ENCODE data around the gene BMP3. TPM values are rescaled to one million over a fixed set of nuclear protein-coding genes. Genes with fewer than 3 reads are reported as not detected.

Gene BMP3
- total RNA-seq, 1 experiment from 2014 or later = not detected

- DNase-seq (ENCODE audit: low read depth, low spot score) (no peak), ATAC-seq (no peak)
- no peak overlapping the region for H3K9ac ChIP-seq (ENCODE audit: low read length)
- intact Hi-C loops (cut with micrococcal nuclease) = loop anchor here (10.0 kb wide), 2 partner anchors 834 to 1146 kb away; no protein-coding TSS in a partner anchor
- no peak overlapping the region for H3K4me3 ChIP-seq (replicated peaks in 1 of 2; ENCODE audit: low read depth in 1 of 2, low read length in 2 of 2)
- H4K20me1 ChIP-seq (ENCODE audit: insufficient read depth) = no peaks in the 10 kb centered on the region
- no peak overlapping the region for H2AFZ ChIP-seq (ENCODE audit: low read depth, low read length, poor library complexity, severe bottlenecking)
- RAD21 ChIA-PET (ENCODE audit: low non-redundant PET in 1 of 2, low total read pairs in 2 of 2, uncharacterized antibody in 2 of 2, unreplicated experiment in 2 of 2) = no interaction called here
- no peaks in the 10 kb centered on the region for H3K9me3 ChIP-seq (ENCODE audit: control insufficient read depth in 1 of 2, insufficient read depth in 1 of 2, low read depth in 1 of 2, low read length in 2 of 2)
- H3K27ac ChIP-seq (ENCODE audit: low read depth, low read length) = no peak overlapping the region
- no TSS peak for BruUV-seq (replicated peaks)
- H3K79me2 ChIP-seq (ENCODE audit: insufficient read depth, low read length) = no peaks in the 10 kb centered on the region
- no peaks in the 10 kb centered on the region for H3K4me1 ChIP-seq (ENCODE audit: control insufficient read depth in 1 of 2, insufficient read depth in 2 of 2, low read length in 2 of 2)
- POLR2A ChIA-PET = no interaction called here
- no peaks in the 10 kb centered on the region for H3K36me3 ChIP-seq (ENCODE audit: control insufficient read depth in 1 of 2, insufficient read depth in 2 of 2, low read length in 2 of 2)
- no peaks in the 10 kb centered on the region for H3K9me2 ChIP-seq (ENCODE audit: insufficient read depth)
- CTCF ChIA-PET = no interaction called here
- peaks cover 65% of the 10 kb centered on the region for H3K27me3 ChIP-seq (ENCODE audit: insufficient read depth, low read length)
- no peak overlapping the region for H3K4me2 ChIP-seq (ENCODE audit: low read length)
- TF ChIP-seq RAD21 (IDR thresholded peaks at IDR 0.05; ENCODE audit: low read depth) (no peak), ZFX (IDR thresholded peaks at IDR 0.05) (no peak), FOSL1 (IDR thresholded peaks at IDR 0.05; ENCODE audit: low read depth) (no peak)
These were observed 28.1 kb downstream of the BMP3 start for GRCh38 chr4:81058621-81059020.

GRCh38 chr4:81060587-81061343 lies 30.3 kb downstream of the BMP3 start:
- CTCF ChIA-PET = no interaction called here

More at GRCh38 chr4:81060587-81061343, 30.3 kb downstream of the BMP3 start:
- Histone ChIP-seq H3K27ac (ENCODE audit: low read depth, low read length) (no peak overlapping the region), H3K9me2 (ENCODE audit: insufficient read depth) (no peaks in the 10 kb centered on the region), H3K9ac (ENCODE audit: low read length) (no peak overlapping the region), H3K79me2 (ENCODE audit: insufficient read depth, low read length) (no peaks in the 10 kb centered on the region), H3K9me3 (ENCODE audit: control insufficient read depth in 1 of 2, insufficient read depth in 1 of 2, low read depth in 1 of 2, low read length in 2 of 2) (no peaks in the 10 kb centered on the region), H3K4me3 (replicated peaks in 1 of 2; ENCODE audit: low read depth in 1 of 2, low read length in 2 of 2) (no peak overlapping the region), H3K27me3 (ENCODE audit: insufficient read depth, low read length) (peaks cover 67% of the 10 kb centered on the region), H2AFZ (ENCODE audit: low read depth, low read length, poor library complexity, severe bottlenecking) (no peak overlapping the region), H3K4me2 (ENCODE audit: low read length) (no peak overlapping the region), H4K20me1 (ENCODE audit: insufficient read depth) (no peaks in the 10 kb centered on the region), H3K4me1 (ENCODE audit: control insufficient read depth in 1 of 2, insufficient read depth in 2 of 2, low read length in 2 of 2) (no peaks in the 10 kb centered on the region), H3K36me3 (ENCODE audit: control insufficient read depth in 1 of 2, insufficient read depth in 2 of 2, low read length in 2 of 2) (no peaks in the 10 kb centered on the region)
- BruUV-seq (replicated peaks) = no TSS peak
- TF ChIP-seq FOSL1 (IDR thresholded peaks at IDR 0.05; ENCODE audit: low read depth) = no peak
- intact Hi-C loops (cut with micrococcal nuclease) = no loop called here
- ATAC-seq = no peak
- RAD21 ChIA-PET (ENCODE audit: low non-redundant PET in 1 of 2, low total read pairs in 2 of 2, uncharacterized antibody in 2 of 2, unreplicated experiment in 2 of 2) = no interaction called here
- DNase-seq (ENCODE audit: low read depth, low spot score) = no peak
- POLR2A ChIA-PET = no interaction called here
